Skeletal muscle tissue (tissue), 4 donors: Measurements from ENCODE around the gene CFC1. TPM values are rescaled to one million over a fixed set of nuclear protein-coding genes. Genes with fewer than 3 reads are reported as not detected.
"Not testable (repeated sequence)": the region's sequence is repeated elsewhere in the genome, so short reads cannot be mapped to it uniquely, and the experiment has no call there.

Experiments used
- H3K27ac ChIP-seq: one replicate; pipeline ENCODE4 v1.7.0; 2013; ENCODE audit warnings: mild to moderate bottlenecking, low read depth, low read length, inconsistent platforms
- H3K27me3 ChIP-seq, 3 donors: one replicate each; pipeline ENCODE4 v1.7.0; 2013; ENCODE audit warnings: low read length in 3 of 3; ENCODE audit not compliant: control insufficient read depth in 3 of 3, insufficient read depth in 3 of 3
- H3K36me3 ChIP-seq, 3 donors: one replicate each; pipeline ENCODE4 v1.7.0; 2013; ENCODE audit warnings: low read length in 3 of 3; ENCODE audit not compliant: control insufficient read depth in 3 of 3, insufficient read depth in 3 of 3
- H3K4me1 ChIP-seq, 3 donors: one replicate each; pipeline ENCODE4 v1.7.0; 2013; ENCODE audit warnings: low read length in 3 of 3, mild to moderate bottlenecking in 3 of 3; ENCODE audit not compliant: control insufficient read depth in 3 of 3, insufficient read depth in 3 of 3
- H3K4me3 ChIP-seq, 3 donors: one replicate each; pipeline ENCODE4 v1.7.0; 2013; ENCODE audit warnings: low read length in 3 of 3
- H3K9ac ChIP-seq, 3 donors: one replicate each; pipeline ENCODE4 v1.7.0; 2013; ENCODE audit warnings: low read length in 3 of 3, mild to moderate bottlenecking in 3 of 3, moderate library complexity in 2 of 3, low read depth in 1 of 3
- H3K9me3 ChIP-seq, 3 donors: one replicate each; pipeline ENCODE4 v1.7.0; 2013; ENCODE audit warnings: low read length in 3 of 3; ENCODE audit not compliant: control insufficient read depth in 3 of 3
- total RNA-seq: library from RNA; depleted of rRNA; stranded (reverse); fragments of >200 nt; gene quantifications from one replicate; pipeline ENCODE4 v1.2.3, GENCODE V29; 2014
- donor health status: Osteomylitis.

Gene CFC1
- total RNA-seq, 1 donor from 2014 or later: not detected

DNA sequence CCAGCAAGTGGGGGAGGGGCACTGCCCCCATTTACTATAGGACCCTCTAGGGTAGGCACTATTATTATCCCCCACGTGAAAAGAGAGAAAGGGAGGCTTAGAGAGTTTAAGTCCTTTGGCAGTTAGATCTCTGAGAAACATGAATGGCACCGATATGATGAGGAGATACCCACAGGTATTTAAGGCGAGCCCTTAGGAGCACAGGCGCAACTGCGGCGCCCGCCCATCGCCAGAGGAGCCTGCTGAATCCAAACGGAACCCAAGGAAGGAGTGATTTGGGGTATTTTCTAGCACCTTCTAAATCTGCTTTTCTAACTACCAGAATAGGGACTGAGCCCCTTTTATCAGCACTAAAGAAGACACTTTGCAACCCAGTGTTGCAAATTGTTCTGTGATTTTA lies 551 bp upstream of the CFC1 start:
- not testable (repeated sequence) for H3K36me3 ChIP-seq, H3K27me3 ChIP-seq, H3K4me1 ChIP-seq, H3K4me3 ChIP-seq, H3K9me3 ChIP-seq, H3K9ac ChIP-seq, H3K27ac ChIP-seq

DNA sequence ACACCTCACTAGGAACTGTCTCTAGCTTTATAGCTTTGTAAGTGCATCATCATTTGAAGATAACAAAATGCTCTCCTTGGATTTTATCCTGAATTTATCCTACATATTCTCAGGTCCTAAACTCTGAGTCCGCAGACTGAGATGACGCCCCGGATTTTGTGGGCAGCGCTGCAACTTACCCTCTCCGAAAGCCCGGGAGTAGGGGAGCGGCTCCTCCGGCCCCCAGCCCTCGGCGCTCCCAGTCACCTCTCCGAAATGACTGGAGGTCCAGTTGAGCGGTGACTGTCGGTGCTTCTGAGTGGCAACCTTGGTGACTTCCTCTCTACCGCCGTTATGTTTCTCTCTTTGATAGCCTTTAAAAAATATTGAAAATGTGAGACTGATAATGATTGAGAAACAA lies 912 bp downstream of the CFC1 start:
- H3K4me1 ChIP-seq, H3K27me3 ChIP-seq, H3K9ac ChIP-seq, H3K27ac ChIP-seq, H3K9me3 ChIP-seq, H3K36me3 ChIP-seq, H3K4me3 ChIP-seq: not testable (repeated sequence)

DNA sequence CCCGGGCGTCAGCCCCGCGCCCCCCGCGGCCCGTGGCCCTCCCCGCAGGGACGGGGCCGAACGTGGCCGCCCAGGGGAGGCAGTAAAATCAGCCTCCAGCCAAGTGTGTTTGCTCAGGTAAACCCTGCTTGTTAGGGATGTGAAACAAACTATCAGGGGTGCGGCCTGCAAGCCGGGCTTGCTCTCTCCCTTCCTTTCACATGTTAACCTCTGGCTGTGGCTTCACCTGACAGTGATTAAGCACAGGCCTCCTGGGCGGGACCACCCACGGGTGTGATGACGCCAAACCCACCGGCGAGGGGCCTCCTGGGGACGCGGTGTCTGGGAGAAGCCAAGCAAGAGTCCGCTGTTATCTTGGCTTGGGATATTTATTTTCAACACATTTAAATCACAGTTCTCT lies 1.4 kb downstream of the CFC1 start:
- not testable (repeated sequence) for H3K9me3 ChIP-seq, H3K9ac ChIP-seq, H3K27ac ChIP-seq, H3K36me3 ChIP-seq, H3K4me3 ChIP-seq, H3K27me3 ChIP-seq, H3K4me1 ChIP-seq

DNA sequence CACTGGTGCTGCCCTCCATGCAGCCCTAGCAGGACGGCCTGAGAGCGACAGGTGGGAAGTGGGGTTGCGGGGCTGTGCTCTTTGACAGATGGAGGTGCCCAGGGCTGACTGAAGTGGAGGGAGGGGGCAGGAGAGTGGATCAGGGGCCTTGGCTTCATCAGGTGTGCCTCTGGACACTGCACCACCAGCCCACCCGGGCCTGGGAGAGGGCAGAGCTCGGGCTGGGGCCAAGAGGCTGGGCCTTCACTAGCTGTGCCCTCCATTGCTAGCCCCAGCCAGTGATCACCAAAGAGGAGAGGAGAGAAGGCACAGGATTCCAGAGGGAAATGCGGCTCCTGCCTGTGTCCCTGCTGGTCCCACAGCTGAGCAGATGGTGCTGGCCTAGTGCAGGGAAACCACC lies 2.6 kb downstream of the CFC1 start:
- H3K9ac ChIP-seq, H3K27ac ChIP-seq, H3K4me1 ChIP-seq, H3K9me3 ChIP-seq, H3K36me3 ChIP-seq, H3K4me3 ChIP-seq, H3K27me3 ChIP-seq: not testable (repeated sequence)

DNA sequence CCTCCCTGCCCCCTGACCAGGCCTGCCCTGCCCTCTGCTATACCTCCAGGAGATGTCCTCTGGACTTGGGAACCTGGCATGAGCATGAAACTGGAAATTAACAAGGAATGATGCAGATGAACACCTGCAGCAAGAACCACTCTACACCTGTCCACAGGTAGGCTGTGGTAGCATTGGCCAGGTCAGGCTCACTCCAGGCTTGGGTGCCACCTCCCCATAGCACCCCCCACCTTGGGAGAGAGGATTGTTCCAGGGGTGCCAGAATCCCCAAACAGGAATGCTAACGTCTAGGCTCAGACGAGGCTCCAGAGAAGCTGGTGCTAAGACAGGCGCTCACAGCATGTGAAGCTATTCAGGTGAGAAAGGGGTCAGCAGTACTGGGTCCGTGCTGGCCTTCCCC lies 5.4 kb downstream of the CFC1 start:
- H3K9ac ChIP-seq, H3K27me3 ChIP-seq, H3K4me1 ChIP-seq, H3K36me3 ChIP-seq, H3K27ac ChIP-seq, H3K9me3 ChIP-seq, H3K4me3 ChIP-seq: not testable (repeated sequence)

DNA sequence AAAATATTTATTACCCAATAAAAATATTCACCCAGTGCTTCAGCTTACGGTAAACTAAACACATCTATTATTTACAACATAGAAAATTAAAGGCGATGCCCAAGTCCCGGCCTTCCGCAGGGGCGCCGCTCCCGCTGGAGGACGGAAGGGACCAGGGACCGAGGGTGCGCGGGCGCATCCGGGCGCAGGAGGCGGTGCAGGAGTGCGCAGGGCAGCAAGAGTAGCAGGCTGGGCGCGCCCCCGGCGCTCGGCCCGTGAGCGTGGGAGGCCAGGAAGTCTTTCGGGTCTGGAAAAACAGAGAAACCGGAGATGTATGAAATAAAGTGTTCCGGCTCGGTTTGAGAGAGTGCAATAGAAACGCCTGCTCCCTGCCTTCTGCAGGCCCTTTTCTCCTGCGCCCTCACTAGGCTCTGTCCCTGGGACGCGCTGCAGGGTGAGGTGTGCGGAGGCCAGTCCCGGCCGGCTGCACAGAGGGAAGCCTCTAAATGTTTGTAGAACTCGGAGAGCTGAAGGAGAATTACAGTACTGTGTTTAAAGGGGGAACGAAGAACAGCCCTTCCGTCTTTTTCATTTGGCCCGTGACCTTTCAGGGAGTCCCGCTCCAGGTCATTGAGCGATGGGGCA lies 6.5 kb downstream of the CFC1 start:
- not testable (repeated sequence) for H3K36me3 ChIP-seq, H3K4me1 ChIP-seq, H3K27ac ChIP-seq, H3K9me3 ChIP-seq, H3K9ac ChIP-seq, H3K4me3 ChIP-seq, H3K27me3 ChIP-seq

DNA sequence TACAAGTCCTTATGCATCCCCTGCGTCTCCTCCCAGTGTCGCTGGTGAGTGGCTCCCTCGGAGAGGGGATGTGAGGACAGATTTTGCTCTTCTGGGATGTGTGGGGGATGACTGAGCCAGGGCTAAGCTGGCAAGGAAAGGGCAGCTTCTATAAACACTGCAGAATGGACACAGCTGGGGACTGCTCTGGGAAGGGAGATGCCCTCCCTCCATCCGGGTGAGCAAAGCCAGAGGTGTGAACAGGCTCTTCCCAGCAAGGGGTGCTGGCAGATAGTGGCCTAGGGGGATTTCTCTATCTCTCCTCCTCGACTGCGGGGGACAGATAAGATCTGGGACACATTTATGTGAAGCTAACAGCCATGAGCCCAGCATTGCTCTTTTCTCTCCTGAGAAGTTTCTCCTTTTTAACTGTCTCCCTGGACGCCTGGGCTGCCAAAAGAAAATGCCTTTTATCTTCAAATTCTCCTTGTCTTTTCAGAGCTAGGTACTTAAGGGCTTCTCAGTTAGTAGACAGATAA lies 8.5 kb downstream of the CFC1 start:
- H3K4me3 ChIP-seq, H3K9ac ChIP-seq, H3K27ac ChIP-seq, H3K36me3 ChIP-seq, H3K27me3 ChIP-seq, H3K4me1 ChIP-seq, H3K9me3 ChIP-seq: not testable (repeated sequence)

DNA sequence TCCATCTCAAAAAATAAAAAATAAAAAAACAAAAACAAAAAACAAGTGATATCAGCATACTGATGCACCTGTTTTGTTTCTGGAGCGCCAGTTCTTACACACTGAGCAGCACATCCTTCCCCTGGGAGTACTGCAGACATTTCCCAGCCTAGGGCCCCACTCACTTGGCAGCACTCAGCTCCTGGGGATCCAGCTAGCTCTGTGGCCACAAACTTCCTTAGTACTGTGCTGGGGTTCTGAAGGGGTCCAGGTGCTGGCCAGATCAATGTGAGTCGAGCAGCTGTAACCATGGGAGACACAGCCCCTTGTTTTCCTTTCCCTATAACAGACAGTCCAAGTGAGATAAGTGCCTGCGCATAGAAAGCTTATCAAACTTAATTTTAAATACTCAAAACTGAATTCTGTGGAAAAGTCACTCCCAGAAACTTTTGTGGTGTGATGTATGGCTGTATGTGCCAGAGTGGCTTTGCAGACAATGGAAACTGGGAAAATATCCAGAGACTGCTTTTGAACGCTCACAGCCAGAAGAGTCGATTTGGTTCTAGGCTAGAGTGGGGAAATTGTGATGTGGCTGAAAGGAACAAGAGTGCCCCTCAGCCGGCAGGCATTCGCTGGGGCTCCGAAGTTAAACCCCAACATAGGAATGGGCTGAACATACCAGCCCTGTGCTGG lies 9.1 kb downstream of the CFC1 start:
- not testable (repeated sequence) for H3K27me3 ChIP-seq, H3K4me1 ChIP-seq, H3K9me3 ChIP-seq, H3K4me3 ChIP-seq, H3K9ac ChIP-seq, H3K36me3 ChIP-seq, H3K27ac ChIP-seq

DNA sequence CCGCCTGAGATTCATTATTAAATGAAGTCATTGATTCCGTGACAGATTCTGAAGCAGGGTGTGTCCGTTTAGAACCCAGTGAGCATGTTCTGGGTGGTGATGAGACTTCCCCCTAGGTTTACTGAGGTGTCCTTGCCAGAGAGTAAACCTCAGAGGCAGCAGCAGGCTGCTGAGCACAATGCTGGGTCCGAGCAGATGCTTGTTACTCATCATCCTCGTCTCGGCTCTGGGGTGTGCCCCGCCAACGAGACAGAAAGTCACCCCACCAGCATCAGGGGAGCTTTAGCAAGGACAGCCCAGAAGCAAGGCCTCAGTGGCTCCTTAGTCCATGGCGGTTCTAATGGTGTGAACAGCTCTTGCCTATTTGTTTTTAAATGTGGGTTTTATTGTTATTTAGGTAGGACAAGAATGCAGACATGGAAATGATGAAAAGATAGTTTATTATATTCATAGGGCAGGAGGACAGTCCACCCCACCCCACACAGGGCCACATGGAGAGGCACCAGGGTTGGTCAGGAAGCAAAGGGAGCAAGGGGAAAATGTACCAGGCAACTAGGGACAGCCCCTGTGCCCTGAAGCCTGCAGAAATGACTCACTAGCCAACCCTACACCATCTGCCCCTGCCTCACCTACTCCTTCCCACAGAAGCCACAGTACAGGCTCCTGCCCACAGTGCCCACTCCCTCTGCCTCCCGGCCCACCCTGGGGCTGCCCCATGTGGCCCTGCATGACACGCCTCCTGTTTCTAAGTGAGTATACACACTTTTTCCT lies 10.5 kb downstream of the CFC1 start:
- H3K9me3 ChIP-seq, H3K27me3 ChIP-seq, H3K9ac ChIP-seq, H3K4me3 ChIP-seq, H3K27ac ChIP-seq, H3K36me3 ChIP-seq, H3K4me1 ChIP-seq: not testable (repeated sequence)

DNA sequence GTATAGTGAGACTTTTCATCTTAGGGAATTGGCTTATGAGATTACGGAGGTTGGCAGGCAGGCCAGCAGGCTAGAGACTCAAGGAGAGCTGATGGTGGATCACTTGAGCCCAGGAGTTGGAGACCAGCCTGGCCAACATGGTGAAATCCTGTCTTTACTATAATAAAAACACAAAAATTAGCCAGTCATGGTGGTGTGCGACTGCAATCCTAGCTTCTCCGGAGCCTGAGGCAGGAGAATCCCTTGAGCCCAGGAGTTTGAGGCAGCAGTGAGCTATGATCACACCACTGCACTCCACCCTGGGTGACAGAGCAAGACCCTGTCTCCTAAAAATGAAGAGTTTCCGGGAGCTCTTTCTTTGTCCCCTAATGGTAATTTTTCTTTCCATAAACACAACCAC lies 14.6 kb downstream of the CFC1 start:
- not testable (repeated sequence) for H3K36me3 ChIP-seq, H3K4me3 ChIP-seq, H3K4me1 ChIP-seq, H3K9me3 ChIP-seq, H3K9ac ChIP-seq, H3K27me3 ChIP-seq, H3K27ac ChIP-seq
